Vagina (tissue), 2 donors: ENCODE results near the gene YWHAH. TPM values are rescaled to one million over a fixed set of nuclear protein-coding genes. Genes with fewer than 3 reads are reported as not detected.

ENCODE experiments used
- DNase-seq, 2 donors: peaks; one replicate each; pipeline ENCODE4 v3.0.0-alpha.2; 2017; ENCODE audit errors: extremely low spot score in 2 of 2
- H3K27ac ChIP-seq: fragments of 200-600 bp; sonication (generic); one replicate; pipeline ENCODE4 v1.5.1; 2019
- H3K27me3 ChIP-seq: fragments of 200-600 bp; sonication (generic); one replicate; pipeline ENCODE4 v1.5.1; 2019
- H3K36me3 ChIP-seq, 2 donors: fragments of 200-600 bp; sonication (generic); one replicate each; pipeline ENCODE4 v1.5.1; 2017 to 2019
- H3K4me1 ChIP-seq: fragments of 200-600 bp; sonication (generic); one replicate; pipeline ENCODE4 v1.5.1; 2019
- H3K4me3 ChIP-seq, 2 donors: fragments of 200-600 bp; sonication (generic); 1 replicate in 1 of 2; 2 replicates in 1 of 2; pipeline ENCODE4 v1.5.1; 2016 to 2019
- H3K9me3 ChIP-seq: fragments of 200-600 bp; sonication (generic); one replicate; pipeline ENCODE4 v1.5.1; 2019
- POLR2A ChIP-seq, 2 donors: fragments of 450-650 bp; IDR thresholded peaks; one replicate each; pipeline ENCODE4 v1.6.1; 2017; ENCODE audit warnings: antibody characterized with exemption in 2 of 2, mild to moderate bottlenecking in 2 of 2, moderate library complexity in 2 of 2
- POLR2AphosphoS5 ChIP-seq, 2 donors: sonication (generic); formaldehyde crosslinking; IDR thresholded peaks; one replicate each; pipeline ENCODE4 v1.9.0; 2017; ENCODE audit warnings: antibody characterized with exemption in 2 of 2, mild to moderate bottlenecking in 2 of 2, low read depth in 1 of 2; ENCODE audit not compliant: insufficient read depth in 1 of 2
- intact Hi-C: fragments of 100-400 bp; cut with DNase I; formaldehyde crosslinking; loops from one replicate; pipeline ENCODE4 v1.15.1; 2023
- total RNA-seq: library from RNA; depleted of rRNA; stranded (reverse); fragments of >200 nt; gene quantifications from one replicate; pipeline ENCODE4 v1.2.3, GENCODE V29; 2016
- TF ChIP-seq, protein P1 (sequence below), 3 experiments: fragments of 450-650 bp in 2 of 3; fragments of 200-600 bp in 1 of 3; sonication (generic) in 1 of 3; IDR thresholded peaks; one replicate each; pipeline ENCODE4 v1.5.1; 2017 to 2019; ENCODE audit warnings: antibody characterized with exemption in 3 of 3, mild to moderate bottlenecking in 2 of 3, moderate library complexity in 2 of 3

YWHAH gene
- total RNA-seq, 1 donor from 2014 or later: 86.2 TPM

DNA sequence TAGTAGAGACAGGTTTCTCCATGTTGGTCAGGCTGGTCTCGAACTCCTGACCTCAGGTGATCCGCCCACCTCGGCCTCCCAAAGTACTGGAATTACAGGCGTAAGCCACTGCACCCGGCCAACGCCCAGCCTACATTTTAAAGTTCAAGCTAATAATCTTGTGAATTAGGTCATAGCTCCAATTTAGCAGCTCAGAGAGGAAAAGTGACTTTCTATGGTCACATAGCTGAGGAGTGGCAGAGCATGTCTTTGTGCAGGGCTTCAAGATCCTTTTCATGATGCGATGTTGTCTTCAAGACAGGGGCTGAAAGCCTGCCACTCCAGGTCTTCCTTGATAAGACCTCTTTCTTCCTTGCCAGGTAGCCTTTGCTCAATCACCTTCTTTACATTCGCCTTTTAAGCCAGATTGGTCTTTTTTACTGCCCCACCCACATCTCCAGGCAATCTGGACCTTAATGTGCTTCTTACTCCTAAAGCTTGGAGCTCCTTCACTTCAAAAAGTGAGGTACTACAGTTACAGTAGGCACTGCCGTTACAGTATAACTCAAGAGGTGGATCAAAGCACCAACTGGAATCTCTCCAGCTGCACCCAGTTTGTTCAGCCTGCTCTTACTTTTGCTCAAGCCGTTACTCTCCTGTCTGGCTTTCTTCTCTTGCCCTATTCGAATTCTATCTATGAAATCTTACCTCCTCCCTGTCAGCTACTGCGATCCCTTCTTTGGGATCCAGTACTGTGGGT, 18.2 kb downstream of the YWHAH start:
- no peaks in the 10 kb centered on the region for H3K9me3 ChIP-seq
- no peaks in the 10 kb centered on the region for H3K4me1 ChIP-seq
- no peak overlapping the region for H3K27ac ChIP-seq
- H3K4me3 ChIP-seq: no peak overlapping the region
- no peaks in the 10 kb centered on the region for H3K27me3 ChIP-seq
- intact Hi-C loops: no loop called here
- TF ChIP-seq POLR2A (IDR thresholded peaks at IDR 0.05): no peak
- TF ChIP-seq, protein P1, sequence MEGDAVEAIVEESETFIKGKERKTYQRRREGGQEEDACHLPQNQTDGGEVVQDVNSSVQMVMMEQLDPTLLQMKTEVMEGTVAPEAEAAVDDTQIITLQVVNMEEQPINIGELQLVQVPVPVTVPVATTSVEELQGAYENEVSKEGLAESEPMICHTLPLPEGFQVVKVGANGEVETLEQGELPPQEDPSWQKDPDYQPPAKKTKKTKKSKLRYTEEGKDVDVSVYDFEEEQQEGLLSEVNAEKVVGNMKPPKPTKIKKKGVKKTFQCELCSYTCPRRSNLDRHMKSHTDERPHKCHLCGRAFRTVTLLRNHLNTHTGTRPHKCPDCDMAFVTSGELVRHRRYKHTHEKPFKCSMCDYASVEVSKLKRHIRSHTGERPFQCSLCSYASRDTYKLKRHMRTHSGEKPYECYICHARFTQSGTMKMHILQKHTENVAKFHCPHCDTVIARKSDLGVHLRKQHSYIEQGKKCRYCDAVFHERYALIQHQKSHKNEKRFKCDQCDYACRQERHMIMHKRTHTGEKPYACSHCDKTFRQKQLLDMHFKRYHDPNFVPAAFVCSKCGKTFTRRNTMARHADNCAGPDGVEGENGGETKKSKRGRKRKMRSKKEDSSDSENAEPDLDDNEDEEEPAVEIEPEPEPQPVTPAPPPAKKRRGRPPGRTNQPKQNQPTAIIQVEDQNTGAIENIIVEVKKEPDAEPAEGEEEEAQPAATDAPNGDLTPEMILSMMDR (IDR thresholded peaks at IDR 0.05): no peak
- no peak for TF ChIP-seq POLR2AphosphoS5 (IDR thresholded peaks at IDR 0.05; ENCODE audit: insufficient read depth in 1 of 2, low read depth in 1 of 2)
- H3K36me3 ChIP-seq: peaks cover 0 to 3% of the 10 kb centered on the region in 2 donors
- DNase-seq: no peak

DNA sequence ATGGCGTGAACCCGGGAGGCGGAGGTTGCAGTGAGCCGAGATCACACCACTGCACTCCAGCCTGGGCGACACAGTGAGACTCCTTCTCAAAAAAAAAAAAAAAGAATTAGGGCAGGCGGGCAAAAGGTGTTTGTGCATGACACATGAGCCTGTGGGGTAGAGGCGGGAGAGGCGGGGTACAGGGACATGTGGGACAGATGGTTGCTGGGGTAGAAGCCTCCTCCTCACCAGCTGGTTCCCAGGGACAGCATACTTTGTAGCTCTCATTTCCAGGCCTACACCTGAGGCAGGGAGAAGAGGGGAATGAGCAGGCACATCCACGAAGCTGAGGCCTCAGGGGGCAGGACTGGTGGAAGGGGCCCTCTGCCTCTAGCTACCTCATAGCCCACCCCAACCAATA, 23.7 kb downstream of the YWHAH start:
- TF ChIP-seq, protein P1 (IDR thresholded peaks at IDR 0.05): no peak
- TF ChIP-seq POLR2AphosphoS5 (IDR thresholded peaks at IDR 0.05; ENCODE audit: insufficient read depth in 1 of 2, low read depth in 1 of 2) (no peak), POLR2A (IDR thresholded peaks at IDR 0.05) (no peak)
- Histone ChIP-seq H3K4me3 (no peak overlapping the region), H3K36me3 (no peaks in the 10 kb centered on the region), H3K9me3 (no peaks in the 10 kb centered on the region), H3K4me1 (peaks cover 15% of the 10 kb centered on the region), H3K27ac (no peak overlapping the region), H3K27me3 (no peaks in the 10 kb centered on the region)
- intact Hi-C loops: no loop called here
- no peak for DNase-seq

DNA sequence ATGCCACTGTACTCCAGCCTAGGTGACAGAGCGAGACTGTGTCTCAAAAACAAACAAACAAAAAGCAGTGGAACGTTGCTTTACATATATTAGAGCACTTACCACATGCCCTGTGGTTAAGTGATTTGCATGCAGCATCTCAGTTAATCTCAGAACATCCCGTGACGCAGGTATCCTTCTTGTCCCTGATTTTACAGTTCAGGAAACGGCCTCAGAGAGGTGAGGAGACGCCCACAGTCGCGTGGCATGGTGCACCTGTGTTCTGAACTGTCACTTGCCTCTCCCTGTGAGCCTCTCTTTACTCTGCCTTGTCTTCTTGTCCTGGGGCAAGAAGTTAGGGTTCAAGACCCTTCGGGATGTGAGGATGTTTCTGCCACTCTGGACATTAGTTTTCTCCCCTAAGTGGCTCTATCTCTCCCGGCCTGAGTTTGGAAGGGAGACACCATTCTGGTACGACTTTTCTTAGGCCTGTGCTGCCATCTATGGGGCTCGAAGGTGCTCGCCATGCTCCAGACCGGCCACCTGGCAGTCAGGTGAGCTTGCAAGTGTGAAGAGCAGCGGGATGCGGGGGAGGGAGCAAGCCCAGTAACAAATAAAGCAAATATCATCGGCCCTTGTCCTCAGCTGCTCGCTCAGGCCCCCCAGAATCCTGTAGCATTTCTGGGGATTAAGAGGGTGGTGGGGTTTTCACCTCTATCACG, 25.6 kb downstream of the YWHAH start:
- DNase-seq: no peak
- TF ChIP-seq POLR2A (IDR thresholded peaks at IDR 0.05): no peak
- TF ChIP-seq POLR2AphosphoS5 (IDR thresholded peaks at IDR 0.05; ENCODE audit: insufficient read depth in 1 of 2, low read depth in 1 of 2): no peak
- TF ChIP-seq, protein P1 (IDR thresholded peaks at IDR 0.05): peak in 1 of 3 experiments; percentile 43
- peaks cover 15% of the 10 kb centered on the region for H3K4me1 ChIP-seq
- no peaks in the 10 kb centered on the region for H3K9me3 ChIP-seq
- H3K27me3 ChIP-seq: no peaks in the 10 kb centered on the region
- intact Hi-C loops: no loop called here
- peak overlapping the region; percentile 32 to 46 for H3K4me3 ChIP-seq
- no peaks in the 10 kb centered on the region for H3K36me3 ChIP-seq
- H3K27ac ChIP-seq: peak overlapping the region; percentile 26

DNA sequence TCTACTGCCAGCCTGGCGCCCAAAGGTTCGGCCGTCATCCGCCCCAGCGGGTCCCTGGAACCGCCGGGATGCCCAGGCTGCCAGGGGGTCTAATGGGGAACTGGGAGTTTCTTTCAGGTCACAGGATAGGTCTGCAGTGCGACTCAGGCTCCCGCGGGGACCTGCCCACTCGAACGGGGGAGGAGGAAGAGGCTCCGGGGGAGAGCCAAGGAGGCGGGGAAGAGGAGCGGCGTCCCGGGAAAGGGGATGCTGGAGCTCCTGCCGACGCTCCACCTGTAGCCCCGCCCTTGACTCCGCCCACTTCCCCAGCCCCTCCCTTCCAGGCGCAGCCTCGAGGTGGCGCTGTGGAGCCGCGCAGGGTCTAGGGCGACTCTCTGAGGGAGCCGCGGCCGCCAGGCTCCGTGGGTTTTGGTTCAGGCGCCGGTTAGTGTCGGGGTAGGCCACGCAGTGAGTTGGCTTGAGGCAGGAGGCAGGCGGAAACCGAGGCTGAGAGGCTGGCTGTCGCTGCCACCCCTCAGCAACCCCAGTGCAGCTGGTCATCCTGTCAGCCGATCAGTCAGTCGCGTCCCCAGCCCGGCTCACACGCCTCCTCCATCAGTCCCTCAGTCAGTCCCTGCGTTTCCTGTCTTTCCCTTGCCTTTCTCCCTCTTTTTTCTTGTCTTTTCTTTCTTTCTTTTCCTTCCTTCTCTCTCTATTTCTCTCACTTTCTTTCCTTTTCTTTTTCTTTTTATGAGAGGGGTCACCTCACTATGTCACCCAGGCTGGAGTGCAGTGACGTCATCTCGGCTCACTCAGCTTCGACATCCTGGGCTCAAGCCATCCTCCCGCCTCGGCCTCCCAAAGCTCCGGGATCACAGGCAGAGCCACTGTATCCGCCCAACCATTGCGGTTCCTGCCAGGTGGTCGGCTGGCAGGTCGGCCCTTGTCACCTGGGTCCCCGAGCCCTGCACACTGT, 26.4 kb downstream of the YWHAH start:
- no peak for TF ChIP-seq POLR2A (IDR thresholded peaks at IDR 0.05)
- TF ChIP-seq, protein P1 (IDR thresholded peaks at IDR 0.05): peak; percentile 51 to 94 (median 79)
- peak; percentile 34 to 36 for TF ChIP-seq POLR2AphosphoS5 (IDR thresholded peaks at IDR 0.05; ENCODE audit: insufficient read depth in 1 of 2, low read depth in 1 of 2)
- Histone ChIP-seq H3K36me3 (no peaks in the 10 kb centered on the region), H3K4me3 (peak overlapping the region; percentile 32 to 46), H3K27me3 (no peaks in the 10 kb centered on the region), H3K27ac (peak overlapping the region; percentile 26), H3K4me1 (peaks cover 15% of the 10 kb centered on the region), H3K9me3 (no peaks in the 10 kb centered on the region)
- no peak for DNase-seq
- intact Hi-C loops: no loop called here
